Fibroblast of lung (primary cell): ENCODE data around the gene FHIT.

Experiments
- CTCF ChIP-seq, 2 donors: IDR thresholded peaks in 1 of 2; conservative IDR thresholded peaks in 1 of 2; 1 replicate in 1 of 2; 2 replicates in 1 of 2; pipeline ENCODE4 v1.5.1; 2011 to 2012; ENCODE audit warnings: low read length in 2 of 2, control low read depth in 1 of 2, inconsistent platforms in 1 of 2, low read depth in 1 of 2, mild to moderate bottlenecking in 1 of 2
- EZH2 ChIP-seq: IDR thresholded peaks from 2 replicates; pipeline ENCODE4 v1.5.1; 2012; ENCODE audit warnings: low read length, control low read depth, mild to moderate bottlenecking; ENCODE audit errors: missing control alignments

GRCh38 chr3:60276615-60277014, 974.6 kb downstream of the FHIT start:
- TF ChIP-seq EZH2 (no peak), CTCF (conservative IDR thresholded peaks at IDR 0.05 in 1 of 2, IDR thresholded peaks at IDR 0.05 in 1 of 2; ENCODE audit: low read depth in 1 of 2, low read length in 2 of 2) (no peak)
